SU-DHL-6 (cell line): ENCODE measurements around the gene ART1.

Experiments used
- H2AFZ ChIP-seq: fragments of 200-600 bp; sonication (generic); 2 replicates; pipeline ENCODE4 v1.6.1; 2014; ENCODE audit warnings: low read depth, mild to moderate bottlenecking, moderate library complexity, mixed read lengths, antibody characterized with exemption, low read length; ENCODE audit not compliant: severe bottlenecking
- H3F3A ChIP-seq: fragments of 200-600 bp; shearing (Covaris generic); 2 replicates; pipeline ENCODE4 v1.6.0; 2016; ENCODE audit warnings: antibody characterized with exemption, mild to moderate bottlenecking; ENCODE audit not compliant: insufficient read depth
- H3K27ac ChIP-seq: fragments of 200-600 bp; sonication (generic); 2 replicates; pipeline ENCODE4 v1.5.1; 2016; ENCODE audit warnings: low read depth, mild to moderate bottlenecking, low read length, moderate library complexity, mixed read lengths
- H3K27me3 ChIP-seq: fragments of 200-600 bp; sonication (generic), shearing (Covaris generic); 2 replicates; pipeline ENCODE4 v1.6.0; 2014; ENCODE audit warnings: mild to moderate bottlenecking, low read length
- H3K36me3 ChIP-seq: fragments of 200-600 bp; sonication (generic); 2 replicates; pipeline ENCODE4 v1.6.1; 2014; ENCODE audit warnings: mild to moderate bottlenecking, low read length, mixed read lengths
- H3K4me2 ChIP-seq: fragments of 300-600, 200-600 bp; shearing (Covaris generic), sonication (generic); 2 replicates; pipeline ENCODE4 v1.6.0; 2014; ENCODE audit warnings: low read length, low read depth, mild to moderate bottlenecking; ENCODE audit not compliant: poor library complexity, severe bottlenecking
- H3K4me3 ChIP-seq: fragments of 200-600 bp; sonication (generic); 2 replicates; pipeline ENCODE4 v1.5.1; 2014; ENCODE audit warnings: antibody characterized with exemption, low read length, mild to moderate bottlenecking, mixed read lengths; ENCODE audit not compliant: insufficient read depth, poor library complexity, severe bottlenecking
- H3K79me2 ChIP-seq: fragments of 200-600 bp; sonication (generic); 2 replicates; pipeline ENCODE4 v1.6.1; 2014; ENCODE audit warnings: mild to moderate bottlenecking, low read length, moderate library complexity; ENCODE audit not compliant: insufficient read depth
- H3K9ac ChIP-seq: fragments of 200-600 bp; sonication (generic); 2 replicates; pipeline ENCODE4 v1.7.0; 2014; ENCODE audit warnings: mild to moderate bottlenecking, low read length
- H3K9me2 ChIP-seq: fragments of 200-600 bp; sonication (generic); replicated peaks from 2 replicates; pipeline ENCODE4 v1.6.1; 2014; ENCODE audit warnings: low read length; ENCODE audit not compliant: insufficient read depth
- H3K9me3 ChIP-seq: fragments of 200-600 bp; sonication (generic); 2 replicates; pipeline ENCODE4 v1.6.1; 2014; ENCODE audit warnings: low read length, mixed read lengths; ENCODE audit not compliant: insufficient read depth
- H4K20me1 ChIP-seq: fragments of 200-600 bp; sonication (generic); 2 replicates; pipeline ENCODE4 v1.6.1; 2014; ENCODE audit warnings: low read depth, mild to moderate bottlenecking, antibody characterized with exemption, low read length, moderate library complexity, mixed read lengths
- CTCF ChIP-seq: fragments of 200-600 bp; sonication (generic); IDR thresholded peaks from one replicate; pipeline ENCODE4 v1.5.1; 2017; ENCODE audit warnings: antibody characterized with exemption, mild to moderate bottlenecking, low read length, moderate library complexity; ENCODE audit not compliant: insufficient read depth, poor library complexity, severe bottlenecking
- EZH2phosphoT487 ChIP-seq: fragments of 200-600 bp; sonication (generic), shearing (Covaris generic); conservative IDR thresholded peaks from 2 replicates; pipeline ENCODE4 v1.6.1; 2018; ENCODE audit warnings: mild to moderate bottlenecking, antibody characterized with exemption, low read length, moderate library complexity, mixed read lengths

The ART1 gene

GRCh38 chr11:3637201-3637600, 7.7 kb upstream of the ART1 start:
- Histone ChIP-seq H3K9ac (no peak overlapping the region), H3K27ac (no peak overlapping the region), H3K4me3 (no peak overlapping the region), H3K36me3 (no peaks in the 10 kb centered on the region), H2AFZ (no peak overlapping the region), H3K79me2 (no peaks in the 10 kb centered on the region), H3K4me2 (no peak overlapping the region), H3F3A (no peaks in the 10 kb centered on the region), H3K9me2 (no peaks in the 10 kb centered on the region), H4K20me1 (no peaks in the 10 kb centered on the region), H3K27me3 (no peaks in the 10 kb centered on the region), H3K9me3 (no peaks in the 10 kb centered on the region)
- TF ChIP-seq EZH2phosphoT487, result no peak
- TF ChIP-seq CTCF, result no peak

GRCh38 chr11:3638513-3638912, 6.4 kb upstream of the ART1 start:
- Histone ChIP-seq H3K4me2 (no peak overlapping the region), H3K27ac (no peak overlapping the region), H4K20me1 (no peaks in the 10 kb centered on the region), H3K9ac (no peak overlapping the region), H3K4me3 (no peak overlapping the region), H3K79me2 (no peaks in the 10 kb centered on the region), H3K9me2 (no peaks in the 10 kb centered on the region), H3K9me3 (no peaks in the 10 kb centered on the region), H3K27me3 (no peaks in the 10 kb centered on the region), H2AFZ (no peak overlapping the region), H3K36me3 (no peaks in the 10 kb centered on the region), H3F3A (no peaks in the 10 kb centered on the region)
- TF ChIP-seq EZH2phosphoT487, result no peak
- no peak for TF ChIP-seq CTCF

DNA sequence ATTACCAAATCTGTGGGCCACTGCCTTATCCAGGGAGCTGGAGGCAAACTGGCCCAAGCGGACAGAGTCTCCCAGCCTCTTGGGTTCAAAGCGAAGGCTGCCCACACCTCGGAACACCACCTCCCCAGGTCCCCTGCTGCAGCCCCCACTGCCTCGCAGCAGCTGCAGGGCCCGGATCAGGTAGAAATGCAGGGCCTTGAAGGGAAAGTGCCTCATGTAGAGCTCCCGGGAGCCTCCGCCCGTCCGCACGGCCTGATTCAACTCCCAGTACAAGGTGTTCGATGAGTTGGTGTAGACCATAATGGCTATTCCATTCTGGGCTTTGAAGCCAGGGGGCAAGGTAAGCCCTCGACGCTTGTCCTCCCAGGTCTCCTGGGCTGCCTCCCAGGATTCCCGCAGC, 5.1 kb upstream of the ART1 start:
- H3K4me2 ChIP-seq, result no peak overlapping the region
- H3K27ac ChIP-seq, result no peak overlapping the region
- H3F3A ChIP-seq, result no peaks in the 10 kb centered on the region
- H3K9me2 ChIP-seq, result no peaks in the 10 kb centered on the region
- no peak overlapping the region for H2AFZ ChIP-seq
- H3K27me3 ChIP-seq, result no peaks in the 10 kb centered on the region
- H3K4me3 ChIP-seq, result no peak overlapping the region
- TF ChIP-seq EZH2phosphoT487 (no peak), CTCF (no peak)
- no peaks in the 10 kb centered on the region for H3K9me3 ChIP-seq
- H4K20me1 ChIP-seq, result no peaks in the 10 kb centered on the region
- H3K36me3 ChIP-seq, result no peaks in the 10 kb centered on the region
- H3K79me2 ChIP-seq, result no peaks in the 10 kb centered on the region
- H3K9ac ChIP-seq, result no peak overlapping the region

- Histone ChIP-seq H2AFZ (no peak overlapping the region), H3K9ac (no peak overlapping the region), H4K20me1 (no peaks in the 10 kb centered on the region), H3K9me2 (no peaks in the 10 kb centered on the region), H3K9me3 (no peaks in the 10 kb centered on the region), H3K27me3 (no peaks in the 10 kb centered on the region), H3K4me3 (no peak overlapping the region), H3K4me2 (no peak overlapping the region), H3K27ac (no peak overlapping the region), H3K79me2 (no peaks in the 10 kb centered on the region), H3F3A (no peaks in the 10 kb centered on the region), H3K36me3 (no peaks in the 10 kb centered on the region)
- TF ChIP-seq CTCF (no peak), EZH2phosphoT487 (no peak)
These were observed 3.7 kb upstream of the ART1 start for GRCh38 chr11:3641191-3641590.
